HG03139 (cell line): ENCODE data around the gene SRCIN1.

Source experiments
- ATAC-seq: cut with Tn5 transposase; IDR thresholded peaks from one replicate; pipeline ENCODE4 v1.9.1; 2021; ENCODE audit not compliant: unreplicated experiment

Gene SRCIN1

GRCh38 chr17:38583176-38583575, 22.6 kb downstream of the SRCIN1 start:
- no peak for ATAC-seq

GRCh38 chr17:38582069-38582468, 23.7 kb downstream of the SRCIN1 start:
- no peak for ATAC-seq

- no peak for ATAC-seq
These were observed 25.8 kb downstream of the SRCIN1 start for GRCh38 chr17:38579934-38580333.

GRCh38 chr17:38579083-38579480, 26.7 kb downstream of the SRCIN1 start:
- ATAC-seq: no peak

GRCh38 chr17:38578229-38579082, 27.3 kb downstream of the SRCIN1 start:
- ATAC-seq: no peak

GRCh38 chr17:38577645-38578173, 28.0 kb downstream of the SRCIN1 start:
- no peak for ATAC-seq

- ATAC-seq: no peak
These were observed 28.5 kb downstream of the SRCIN1 start for GRCh38 chr17:38577244-38577643.

GRCh38 chr17:38575781-38576180, 30.0 kb downstream of the SRCIN1 start:
- ATAC-seq: no peak

- no peak for ATAC-seq
These were observed 31.0 kb downstream of the SRCIN1 start for GRCh38 chr17:38574712-38575111.

GRCh38 chr17:38572669-38573365, 32.9 kb downstream of the SRCIN1 start:
- ATAC-seq: no peak

GRCh38 chr17:38571833-38572668, 33.7 kb downstream of the SRCIN1 start:
- no peak for ATAC-seq

- ATAC-seq: no peak
These were observed 35.8 kb downstream of the SRCIN1 start for GRCh38 chr17:38569701-38570512.

- no peak for ATAC-seq
These were observed 36.8 kb downstream of the SRCIN1 start for GRCh38 chr17:38568845-38569510.

GRCh38 chr17:38568274-38568673, 37.5 kb downstream of the SRCIN1 start:
- no peak for ATAC-seq

- ATAC-seq: no peak
These were observed 38.4 kb downstream of the SRCIN1 start for GRCh38 chr17:38567350-38567749.

- ATAC-seq: no peak
These were observed 39.1 kb downstream of the SRCIN1 start for GRCh38 chr17:38566666-38567031.

GRCh38 chr17:38565853-38566665, 39.7 kb downstream of the SRCIN1 start:
- no peak for ATAC-seq

- no peak for ATAC-seq
These were observed 40.9 kb downstream of the SRCIN1 start for GRCh38 chr17:38564869-38565268.

GRCh38 chr17:38564254-38564837, 41.4 kb downstream of the SRCIN1 start:
- ATAC-seq: no peak
